Activated naive CD4-positive, alpha-beta T cell treated with anti-CD3 and anti-CD28 coated beads, Interleukin-2, amount 10 ng/mL, durations not matched to agents 7 days and 5 days (primary cell): ENCODE results near the gene CNTD1.

Source experiments
- CTCF ChIA-PET: fragments of 350-600 bp; sonication (Branson Sonifier 250); formaldehyde crosslinking; loops from one replicate; lab custom pipeline; 2021; ENCODE audit warnings: antibody characterized with exemption; lab: Charles Lee
- DNase-seq: peaks from one replicate; pipeline ENCODE4 v3.0.0-alpha.2; 2020
- H3K27ac Mint-ChIP-seq: one replicate; pipeline ENCODE4 v1.8.0; 2021; ENCODE audit warnings: mild to moderate bottlenecking, moderate library complexity, mixed read lengths
- H3K27me3 Mint-ChIP-seq: one replicate; pipeline ENCODE4 v1.8.0; 2021; ENCODE audit warnings: mild to moderate bottlenecking, mixed read lengths
- H3K36me3 Mint-ChIP-seq: one replicate; pipeline ENCODE4 v1.8.0; 2021; ENCODE audit warnings: mixed read lengths
- H3K4me1 Mint-ChIP-seq: one replicate; pipeline ENCODE4 v1.8.0; 2021; ENCODE audit warnings: mixed read lengths
- H3K4me3 Mint-ChIP-seq: one replicate; pipeline ENCODE4 v1.8.0; 2021; ENCODE audit warnings: mild to moderate bottlenecking, moderate library complexity, mixed read lengths
- H3K9me3 Mint-ChIP-seq: one replicate; pipeline ENCODE4 v1.8.0; 2021; ENCODE audit warnings: mixed read lengths

CNTD1 gene

GRCh38 chr17:42835732-42836131, 37.1 kb downstream of the CNTD1 start:
- CTCF ChIA-PET, result interaction anchor here (0.7 to 5.6 kb wide), 3 partner anchors 12 to 1356 kb away, joined by 3 to 24 read pairs (median 3); partner anchors contain the start of gene BECN1
- no peak overlapping the region for H3K4me3 Mint-ChIP-seq
- H3K36me3 Mint-ChIP-seq, result peaks cover 42% of the 10 kb centered on the region

GRCh38 chr17:42841975-42842685, 43.5 kb downstream of the CNTD1 start:
- DNase-seq, result no peak
- H3K36me3 Mint-ChIP-seq, result peaks cover 62% of the 10 kb centered on the region
- H3K9me3 Mint-ChIP-seq, result no peaks in the 10 kb centered on the region
- CTCF ChIA-PET, result interaction anchor here (0.7 to 1.3 kb wide), 4 partner anchors 88 to 327 kb away, joined by 3 to 5 read pairs (median 3); no protein-coding TSS in a partner anchor
- peaks cover 2% of the 10 kb centered on the region for H3K4me1 Mint-ChIP-seq
- no peaks in the 10 kb centered on the region for H3K27me3 Mint-ChIP-seq
- no peak overlapping the region for H3K27ac Mint-ChIP-seq
- H3K4me3 Mint-ChIP-seq, result no peak overlapping the region

More at GRCh38 chr17:42835732-42836131, 37.1 kb downstream of the CNTD1 start:
- Mint-ChIP-seq H3K9me3 (no peaks in the 10 kb centered on the region), H3K27ac (no peak overlapping the region), H3K4me1 (peaks cover 28% of the 10 kb centered on the region), H3K27me3 (peaks cover 4% of the 10 kb centered on the region)
- DNase-seq, result no peak

- H3K27ac Mint-ChIP-seq, result no peak overlapping the region
- no peaks in the 10 kb centered on the region for H3K27me3 Mint-ChIP-seq
- no peak for DNase-seq
- no peaks in the 10 kb centered on the region for H3K9me3 Mint-ChIP-seq
- H3K4me3 Mint-ChIP-seq, result no peak overlapping the region
- CTCF ChIA-PET, result interaction anchor here (0.9 to 1.7 kb wide), 7 partner anchors 9 to 265 kb away, joined by 3 to 5 read pairs (median 3); partner anchors contain the start of genes BECN1 and RPL27
- peaks cover 52% of the 10 kb centered on the region for H3K36me3 Mint-ChIP-seq
- H3K4me1 Mint-ChIP-seq, result peaks cover 2% of the 10 kb centered on the region
Measured at GRCh38 chr17:42843358-42843934, 44.8 kb downstream of the CNTD1 start.

GRCh38 chr17:42844271-42844670, 45.6 kb downstream of the CNTD1 start, which contains the start of gene AOC2:
Gene AOC2, plus strand, starts transcription at chr17:42844580. Its CDS starts 47 bp downstream, at chr17:42844627.
- H3K36me3 Mint-ChIP-seq, result peaks cover 44% of the 10 kb centered on the region
- no peaks in the 10 kb centered on the region for H3K27me3 Mint-ChIP-seq
- peaks cover 2% of the 10 kb centered on the region for H3K4me1 Mint-ChIP-seq
- no peak for DNase-seq
- H3K9me3 Mint-ChIP-seq, result no peaks in the 10 kb centered on the region
- CTCF ChIA-PET, result interaction anchor here (0.9 to 1.7 kb wide), 2 partner anchors 10 to 20 kb away, joined by 3 to 4 read pairs; partner anchors contain the start of gene BECN1
- no peak within 1 kb of the TSS for H3K4me3 Mint-ChIP-seq
- H3K27ac Mint-ChIP-seq, result no peak within 1 kb of the TSS

GRCh38 chr17:42844761-42845555, 46.3 kb downstream of the CNTD1 start:
- no peak overlapping the region for H3K27ac Mint-ChIP-seq
- no peak overlapping the region for H3K4me3 Mint-ChIP-seq
- peaks cover 2% of the 10 kb centered on the region for H3K4me1 Mint-ChIP-seq
- no peak for DNase-seq
- CTCF ChIA-PET, result interaction anchor here (1.1 to 1.4 kb wide), 2 partner anchors 84 to 153 kb away, joined by 3 to 4 read pairs; partner anchors contain the start of gene RPL27
- peaks cover 40% of the 10 kb centered on the region for H3K36me3 Mint-ChIP-seq
- no peaks in the 10 kb centered on the region for H3K9me3 Mint-ChIP-seq
- H3K27me3 Mint-ChIP-seq, result no peaks in the 10 kb centered on the region

GRCh38 chr17:42845556-42845917, 46.9 kb downstream of the CNTD1 start:
- Mint-ChIP-seq H3K4me3 (no peak overlapping the region), H3K36me3 (peaks cover 36% of the 10 kb centered on the region), H3K4me1 (peaks cover 2% of the 10 kb centered on the region), H3K27ac (no peak overlapping the region), H3K27me3 (no peaks in the 10 kb centered on the region), H3K9me3 (no peaks in the 10 kb centered on the region)
- no peak for DNase-seq
- CTCF ChIA-PET, result interaction anchor here (1.1 to 1.4 kb wide), 2 partner anchors 83 to 152 kb away, joined by 3 to 4 read pairs; partner anchors contain the start of gene RPL27

GRCh38 chr17:42845918-42846593, 47.4 kb downstream of the CNTD1 start:
- no peak overlapping the region for H3K27ac Mint-ChIP-seq
- H3K27me3 Mint-ChIP-seq, result no peaks in the 10 kb centered on the region
- DNase-seq, result no peak
- H3K4me1 Mint-ChIP-seq, result peaks cover 2% of the 10 kb centered on the region
- no peak overlapping the region for H3K4me3 Mint-ChIP-seq
- H3K9me3 Mint-ChIP-seq, result no peaks in the 10 kb centered on the region
- CTCF ChIA-PET, result interaction anchor here (1.1 to 1.4 kb wide), 2 partner anchors 83 to 152 kb away, joined by 3 to 4 read pairs; partner anchors contain the start of gene RPL27
- H3K36me3 Mint-ChIP-seq, result peaks cover 34% of the 10 kb centered on the region

- H3K36me3 Mint-ChIP-seq, result peaks cover 29% of the 10 kb centered on the region
- CTCF ChIA-PET, result no interaction called here
Measured at GRCh38 chr17:42846594-42847280, 48.1 kb downstream of the CNTD1 start.

GRCh38 chr17:42848093-42848492, 49.4 kb downstream of the CNTD1 start:
- Mint-ChIP-seq H3K36me3 (peaks cover 16% of the 10 kb centered on the region), H3K4me1 (peaks cover 2% of the 10 kb centered on the region), H3K27me3 (no peaks in the 10 kb centered on the region), H3K9me3 (no peaks in the 10 kb centered on the region), H3K27ac (no peak overlapping the region), H3K4me3 (no peak overlapping the region)
- CTCF ChIA-PET, result no interaction called here
- no peak for DNase-seq

More at GRCh38 chr17:42846594-42847280, 48.1 kb downstream of the CNTD1 start:
- no peak overlapping the region for H3K4me3 Mint-ChIP-seq
- H3K27me3 Mint-ChIP-seq, result no peaks in the 10 kb centered on the region
- H3K9me3 Mint-ChIP-seq, result no peaks in the 10 kb centered on the region
- DNase-seq, result no peak
- H3K27ac Mint-ChIP-seq, result no peak overlapping the region
- H3K4me1 Mint-ChIP-seq, result peaks cover 2% of the 10 kb centered on the region

- Mint-ChIP-seq H3K9me3 (no peaks in the 10 kb centered on the region), H3K36me3 (peaks cover 7% of the 10 kb centered on the region), H3K27ac (no peak overlapping the region), H3K4me3 (no peak overlapping the region), H3K4me1 (peaks cover 2% of the 10 kb centered on the region), H3K27me3 (no peaks in the 10 kb centered on the region)
- CTCF ChIA-PET, result interaction anchor here (1.1 kb wide), 1 partner anchor 234 kb away, joined by 4 read pairs; no protein-coding TSS in a partner anchor
- DNase-seq, result no peak
Measured at GRCh38 chr17:42849031-42849430, 50.4 kb downstream of the CNTD1 start.

GRCh38 chr17:42849451-42850181, 51.0 kb downstream of the CNTD1 start:
- H3K4me1 Mint-ChIP-seq, result peaks cover 2% of the 10 kb centered on the region
- H3K36me3 Mint-ChIP-seq, result peaks cover 5% of the 10 kb centered on the region
- no peak overlapping the region for H3K27ac Mint-ChIP-seq
- no peaks in the 10 kb centered on the region for H3K9me3 Mint-ChIP-seq
- CTCF ChIA-PET, result interaction anchor here (1.1 kb wide), 1 partner anchor 235 kb away, joined by 4 read pairs; no protein-coding TSS in a partner anchor
- no peak for DNase-seq
- no peak overlapping the region for H3K4me3 Mint-ChIP-seq
- no peaks in the 10 kb centered on the region for H3K27me3 Mint-ChIP-seq

- Mint-ChIP-seq H3K27me3 (no peaks in the 10 kb centered on the region), H3K27ac (no peak within 1 kb of the TSS), H3K4me1 (peaks cover under 1% of the 10 kb centered on the region), H3K4me3 (no peak within 1 kb of the TSS), H3K36me3 (no peaks in the 10 kb centered on the region), H3K9me3 (no peaks in the 10 kb centered on the region)
- CTCF ChIA-PET, result interaction anchor here (0.6 kb wide), 1 partner anchor 34 kb away, joined by 3 read pairs; no protein-coding TSS in a partner anchor
- DNase-seq, result no peak
Measured at GRCh38 chr17:42850954-42851353, 52.3 kb downstream of the CNTD1 start, which contains the start of gene AOC3. Gene AOC3, plus strand, starts transcription at chr17:42851199. Its CDS starts 145 bp downstream, at chr17:42851344.
